OCI-LY1 (cell line): ENCODE results near the gene FUT8.

Source experiments
- H2AFZ ChIP-seq: fragments of 200-600 bp; sonication (generic), shearing (Covaris generic); 2 replicates; pipeline ENCODE4 v1.6.0; 2014; ENCODE audit warnings: antibody characterized with exemption, mild to moderate bottlenecking, low read length
- H3F3A ChIP-seq: fragments of 200-600 bp; sonication (generic), shearing (Covaris generic); 2 replicates; pipeline ENCODE4 v1.6.0; 2014; ENCODE audit warnings: mild to moderate bottlenecking, antibody characterized with exemption, low read length, moderate library complexity; ENCODE audit not compliant: insufficient read depth
- H3K27ac ChIP-seq: fragments of 200-600 bp; sonication (generic); 2 replicates; pipeline ENCODE4 v1.5.1; 2014; ENCODE audit warnings: low read length, mixed run types, mild to moderate bottlenecking, low read depth; ENCODE audit not compliant: poor library complexity, severe bottlenecking
- H3K27me3 ChIP-seq: fragments of 200-600 bp; sonication (generic); 2 replicates; pipeline ENCODE4 v1.6.0; 2014; ENCODE audit warnings: antibody characterized with exemption, mild to moderate bottlenecking, low read length, moderate library complexity; ENCODE audit not compliant: insufficient read depth
- H3K36me3 ChIP-seq: fragments of 200-600 bp; sonication (generic); 2 replicates; pipeline ENCODE4 v1.6.1; 2014; ENCODE audit warnings: mild to moderate bottlenecking, antibody characterized with exemption, low read length, moderate library complexity, mixed read lengths; ENCODE audit not compliant: insufficient read depth
- H3K4me1 ChIP-seq: fragments of 200-600 bp; sonication (generic); 2 replicates; pipeline ENCODE4 v1.5.1; 2014; ENCODE audit warnings: mild to moderate bottlenecking, low read length, moderate library complexity; ENCODE audit not compliant: insufficient read depth, severe bottlenecking
- H3K4me2 ChIP-seq: fragments of 200-600 bp; sonication (generic), shearing (Covaris generic); 2 replicates; pipeline ENCODE4 v1.6.1; 2014; ENCODE audit warnings: low read length
- H3K4me3 ChIP-seq: fragments of 200-600 bp; sonication (generic); 2 replicates; pipeline ENCODE4 v1.5.1; 2014; ENCODE audit warnings: low read length, low read depth, mild to moderate bottlenecking, mixed read lengths; ENCODE audit not compliant: poor library complexity, severe bottlenecking
- H3K79me2 ChIP-seq: fragments of 200-600 bp; shearing (Covaris generic); 2 replicates; pipeline ENCODE4 v1.6.1; 2016; ENCODE audit warnings: mixed run types, low read length, mixed read lengths; ENCODE audit not compliant: insufficient read depth
- H3K9ac ChIP-seq: fragments of 200-600 bp; sonication (generic), shearing (Covaris generic); 2 replicates; pipeline ENCODE4 v1.6.1; 2014; ENCODE audit warnings: mild to moderate bottlenecking, low read length, mixed read lengths
- H3K9me2 ChIP-seq: fragments of 200-600 bp; sonication (generic), shearing (Covaris generic); 2 replicates; pipeline ENCODE4 v1.6.1; 2014; ENCODE audit warnings: low read depth, mild to moderate bottlenecking, low read length, mixed read lengths
- H3K9me3 ChIP-seq: fragments of 200-600 bp; shearing (Covaris generic); 2 replicates; pipeline ENCODE4 v1.6.1; 2014; ENCODE audit warnings: low read length, mixed read lengths
- H4K20me1 ChIP-seq: fragments of 200-600 bp; sonication (generic), shearing (Covaris generic); 2 replicates; pipeline ENCODE4 v1.6.0; 2016; ENCODE audit warnings: mild to moderate bottlenecking, low read length; ENCODE audit not compliant: insufficient read depth
- CTCF ChIP-seq: fragments of 200-600 bp; sonication (generic), shearing (Covaris generic); IDR thresholded peaks from 2 replicates; pipeline ENCODE4 v1.5.1; 2017; ENCODE audit warnings: mild to moderate bottlenecking, antibody characterized with exemption, low read length, moderate library complexity, mixed read lengths
- EZH2 ChIP-seq: fragments of 200-600 bp; sonication (generic), shearing (Covaris generic); IDR thresholded peaks from 2 replicates; pipeline ENCODE4 v1.8.0; 2017; ENCODE audit warnings: borderline replicate concordance, mixed run types, mild to moderate bottlenecking, antibody characterized with exemption, low read length, moderate library complexity, mixed read lengths

The FUT8 gene

GRCh38 chr14:65749287-65749686 lies 336.8 kb downstream of the FUT8 start:
- no peaks in the 10 kb centered on the region; the same call in 1 of the 2 replicates for H3K36me3 ChIP-seq
- no peak overlapping the region for H3K4me2 ChIP-seq
- H3K27ac ChIP-seq, result no peak overlapping the region
- H3K9ac ChIP-seq, result no peak overlapping the region
- no peaks in the 10 kb centered on the region for H3K9me2 ChIP-seq
- no peaks in the 10 kb centered on the region for H3K79me2 ChIP-seq
- H3K9me3 ChIP-seq, result no peaks in the 10 kb centered on the region
- H3F3A ChIP-seq, result no peaks in the 10 kb centered on the region
- no peak overlapping the region for H3K4me3 ChIP-seq
- no peaks in the 10 kb centered on the region for H4K20me1 ChIP-seq
- no peaks in the 10 kb centered on the region for H3K27me3 ChIP-seq
- TF ChIP-seq CTCF (no peak), EZH2 (no peak)
- no peak overlapping the region for H2AFZ ChIP-seq
- H3K4me1 ChIP-seq, result no peaks in the 10 kb centered on the region

GRCh38 chr14:65750906-65751305 lies 338.4 kb downstream of the FUT8 start:
- H3F3A ChIP-seq, result no peaks in the 10 kb centered on the region
- no peaks in the 10 kb centered on the region for H3K9me3 ChIP-seq
- no peak overlapping the region for H3K4me3 ChIP-seq
- H3K9ac ChIP-seq, result no peak overlapping the region
- no peak overlapping the region for H2AFZ ChIP-seq
- no peak overlapping the region for H3K27ac ChIP-seq
- no peaks in the 10 kb centered on the region for H3K79me2 ChIP-seq
- no peaks in the 10 kb centered on the region for H3K9me2 ChIP-seq
- H4K20me1 ChIP-seq, result no peaks in the 10 kb centered on the region
- no peaks in the 10 kb centered on the region for H3K4me1 ChIP-seq
- H3K4me2 ChIP-seq, result no peak overlapping the region
- no peaks in the 10 kb centered on the region for H3K27me3 ChIP-seq
- no peaks in the 10 kb centered on the region; the same call in 1 of the 2 replicates for H3K36me3 ChIP-seq
- TF ChIP-seq EZH2 (no peak), CTCF (no peak)

GRCh38 chr14:65751510-65751909 lies 339.0 kb downstream of the FUT8 start:
- no peak overlapping the region for H3K27ac ChIP-seq
- no peak for TF ChIP-seq EZH2
- TF ChIP-seq CTCF, result no peak
- H3K9me3 ChIP-seq, result no peaks in the 10 kb centered on the region
- no peaks in the 10 kb centered on the region for H4K20me1 ChIP-seq
- no peak overlapping the region for H3K4me3 ChIP-seq
- no peaks in the 10 kb centered on the region for H3K4me1 ChIP-seq
- no peaks in the 10 kb centered on the region for H3F3A ChIP-seq
- no peaks in the 10 kb centered on the region for H3K9me2 ChIP-seq
- H3K4me2 ChIP-seq, result no peak overlapping the region
- no peaks in the 10 kb centered on the region for H3K27me3 ChIP-seq
- H3K79me2 ChIP-seq, result no peaks in the 10 kb centered on the region
- H3K36me3 ChIP-seq, result no peaks in the 10 kb centered on the region; the same call in 1 of the 2 replicates
- no peak overlapping the region for H3K9ac ChIP-seq
- no peak overlapping the region for H2AFZ ChIP-seq
